Measurements from ENCODE around the gene ZEB1. TPM values are rescaled to one million over a fixed set of nuclear protein-coding genes. Genes with fewer than 3 reads are reported as not detected.

ZEB1 gene
- total RNA-seq, 1 donor from 2014 or later = 46.4 TPM

DNA sequence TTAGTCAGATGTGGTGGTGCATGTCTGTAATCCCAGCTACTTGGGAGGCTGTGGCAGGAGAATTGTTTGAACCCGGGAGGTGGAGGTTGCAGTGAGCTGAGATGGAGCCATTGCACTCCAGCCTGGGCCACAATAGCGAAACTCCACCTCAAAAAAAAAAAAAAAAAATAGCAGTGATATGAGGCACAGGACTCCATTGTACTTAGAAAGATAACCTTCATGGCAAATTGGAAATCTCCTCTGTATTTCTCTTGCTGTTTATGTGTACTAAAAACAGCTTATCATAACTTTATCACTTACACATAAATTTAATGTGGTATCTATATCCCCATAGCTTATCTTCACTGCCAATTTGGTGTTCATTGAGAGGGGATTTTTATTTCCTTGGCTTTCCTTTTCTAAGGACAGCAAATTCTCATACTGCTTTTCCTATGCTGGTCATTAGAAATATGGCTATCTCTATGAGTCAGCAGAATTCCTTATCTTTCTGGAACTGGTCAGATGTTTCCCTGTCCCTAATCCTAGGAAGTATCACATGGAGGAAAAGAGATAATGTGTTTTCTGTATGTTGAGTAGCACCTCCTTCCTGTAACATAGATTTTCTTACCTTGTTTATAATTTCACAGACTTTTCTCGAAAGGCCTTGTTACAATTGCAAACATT lies 40.6 kb upstream of the ZEB1 start:
- Histone ChIP-seq H3K27me3 (ENCODE audit: low read depth) (no peaks in the 10 kb centered on the region), H3K9me3 (no peaks in the 10 kb centered on the region), H3K4me1 (no peaks in the 10 kb centered on the region), H3K27ac (no peak overlapping the region), H3K4me3 (no peak overlapping the region), H3K36me3 (no peaks in the 10 kb centered on the region)
- intact Hi-C loops (cut with DNase I) = no loop called here
- no peak for DNase-seq
- no peak for ATAC-seq
- TF ChIP-seq, protein P1, sequence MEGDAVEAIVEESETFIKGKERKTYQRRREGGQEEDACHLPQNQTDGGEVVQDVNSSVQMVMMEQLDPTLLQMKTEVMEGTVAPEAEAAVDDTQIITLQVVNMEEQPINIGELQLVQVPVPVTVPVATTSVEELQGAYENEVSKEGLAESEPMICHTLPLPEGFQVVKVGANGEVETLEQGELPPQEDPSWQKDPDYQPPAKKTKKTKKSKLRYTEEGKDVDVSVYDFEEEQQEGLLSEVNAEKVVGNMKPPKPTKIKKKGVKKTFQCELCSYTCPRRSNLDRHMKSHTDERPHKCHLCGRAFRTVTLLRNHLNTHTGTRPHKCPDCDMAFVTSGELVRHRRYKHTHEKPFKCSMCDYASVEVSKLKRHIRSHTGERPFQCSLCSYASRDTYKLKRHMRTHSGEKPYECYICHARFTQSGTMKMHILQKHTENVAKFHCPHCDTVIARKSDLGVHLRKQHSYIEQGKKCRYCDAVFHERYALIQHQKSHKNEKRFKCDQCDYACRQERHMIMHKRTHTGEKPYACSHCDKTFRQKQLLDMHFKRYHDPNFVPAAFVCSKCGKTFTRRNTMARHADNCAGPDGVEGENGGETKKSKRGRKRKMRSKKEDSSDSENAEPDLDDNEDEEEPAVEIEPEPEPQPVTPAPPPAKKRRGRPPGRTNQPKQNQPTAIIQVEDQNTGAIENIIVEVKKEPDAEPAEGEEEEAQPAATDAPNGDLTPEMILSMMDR (IDR thresholded peaks at IDR 0.05) = no peak

DNA sequence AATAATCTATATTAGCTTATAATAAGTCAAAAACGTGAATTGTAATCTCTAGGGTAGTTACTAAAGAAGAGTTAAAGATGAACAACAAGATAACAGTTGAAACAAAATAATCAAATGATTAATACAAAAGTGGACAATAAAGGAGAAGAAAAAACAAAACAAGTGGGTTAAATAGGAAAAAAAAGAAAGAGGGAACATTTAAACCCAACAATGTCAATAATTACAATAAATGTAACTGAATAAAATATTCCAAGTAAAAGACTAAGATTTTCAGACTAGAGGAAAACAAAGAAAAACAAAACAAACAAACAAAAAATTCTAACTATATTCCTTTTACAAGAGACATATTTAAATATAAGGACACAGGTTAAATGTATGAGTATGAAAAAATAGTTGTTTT lies 38.0 kb upstream of the ZEB1 start:
- no peak for ATAC-seq
- Histone ChIP-seq H3K4me3 (no peak overlapping the region), H3K36me3 (no peaks in the 10 kb centered on the region), H3K4me1 (no peaks in the 10 kb centered on the region), H3K9me3 (no peaks in the 10 kb centered on the region), H3K27me3 (ENCODE audit: low read depth) (no peaks in the 10 kb centered on the region), H3K27ac (no peak overlapping the region)
- intact Hi-C loops (cut with DNase I) = no loop called here
- DNase-seq = no peak
- TF ChIP-seq, protein P1 (IDR thresholded peaks at IDR 0.05) = no peak

DNA sequence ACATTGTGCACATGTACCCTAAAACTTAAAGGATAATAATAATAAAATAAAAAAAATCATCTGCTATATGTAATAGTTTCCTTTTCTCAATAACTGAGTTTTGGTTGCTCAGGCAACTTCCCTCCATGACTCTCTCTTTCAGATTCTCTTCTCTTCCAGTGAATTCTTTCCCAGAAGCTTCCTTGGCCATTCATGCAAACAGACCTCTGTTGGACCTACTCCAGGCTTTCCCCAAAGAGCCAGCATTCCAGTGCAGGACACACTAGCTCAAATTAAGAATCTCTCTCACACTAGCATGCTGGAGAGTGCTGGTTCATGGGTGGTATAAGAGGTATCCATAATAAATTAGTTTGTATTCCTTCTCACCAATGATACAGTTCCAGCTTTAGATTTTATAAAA lies 31.0 kb upstream of the ZEB1 start:
- intact Hi-C loops (cut with DNase I) = no loop called here
- H3K4me1 ChIP-seq = no peaks in the 10 kb centered on the region
- no peak overlapping the region for H3K4me3 ChIP-seq
- no peaks in the 10 kb centered on the region for H3K9me3 ChIP-seq
- TF ChIP-seq, protein P1 (IDR thresholded peaks at IDR 0.05) = no peak
- no peaks in the 10 kb centered on the region for H3K36me3 ChIP-seq
- no peak overlapping the region for H3K27ac ChIP-seq
- DNase-seq (no peak), ATAC-seq (no peak)
- H3K27me3 ChIP-seq (ENCODE audit: low read depth) = no peaks in the 10 kb centered on the region

- intact Hi-C loops (cut with DNase I) = no loop called here
- DNase-seq (no peak), ATAC-seq (no peak)
- TF ChIP-seq, protein P1 (IDR thresholded peaks at IDR 0.05) = no peak
- Histone ChIP-seq H3K4me1 (no peaks in the 10 kb centered on the region), H3K27ac (no peak overlapping the region), H3K36me3 (no peaks in the 10 kb centered on the region), H3K27me3 (ENCODE audit: low read depth) (no peaks in the 10 kb centered on the region), H3K4me3 (no peak overlapping the region), H3K9me3 (no peaks in the 10 kb centered on the region)
These were observed 30.1 kb upstream of the ZEB1 start for GRCh38 chr10:31288962-31289361.

DNA sequence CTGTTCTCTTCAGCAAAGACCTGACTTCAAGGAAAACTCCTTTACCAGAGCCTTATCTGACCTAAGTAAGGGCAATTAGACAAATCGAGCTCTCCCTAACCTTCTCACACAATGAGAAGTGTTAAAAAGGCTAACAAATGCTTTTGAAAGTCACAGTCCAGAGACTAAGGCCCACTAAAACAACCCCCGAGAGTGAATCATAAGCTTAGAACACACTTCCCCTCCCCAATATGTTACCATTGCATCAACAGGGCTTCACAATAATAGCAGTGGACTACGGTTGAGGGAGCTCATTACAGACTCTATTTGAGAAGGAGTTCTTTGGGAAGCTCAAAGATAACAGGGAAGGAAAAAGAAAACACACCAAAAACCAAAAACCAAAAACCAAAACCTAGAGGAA lies 28.6 kb upstream of the ZEB1 start:
- H3K27ac ChIP-seq = no peak overlapping the region
- no peak for ATAC-seq
- no peak overlapping the region for H3K4me3 ChIP-seq
- H3K4me1 ChIP-seq = no peaks in the 10 kb centered on the region
- H3K9me3 ChIP-seq = no peaks in the 10 kb centered on the region
- DNase-seq = no peak
- TF ChIP-seq, protein P1 (IDR thresholded peaks at IDR 0.05) = no peak
- intact Hi-C loops (cut with DNase I) = no loop called here
- H3K27me3 ChIP-seq (ENCODE audit: low read depth) = no peaks in the 10 kb centered on the region
- H3K36me3 ChIP-seq = no peaks in the 10 kb centered on the region

Data from lower lobe of right lung (tissue), 2 donors.